SK-N-DZ (cell line): ENCODE measurements around the gene TTYH2.
"Not testable (repeated sequence)": the region's sequence is repeated elsewhere in the genome, so short reads cannot be mapped to it uniquely, and the experiment has no call there.

Experiments used
- DNase-seq: peaks from one replicate; pipeline ENCODE4 v3.0.0-alpha.2; 2015; ENCODE audit warnings: low spot score

TTYH2 gene

GRCh38 chr17:74259667-74260524 is 46.5 kb downstream of the TTYH2 start:
- DNase-seq, result no peak

- DNase-seq, result no peak
These were observed 47.1 kb downstream of the TTYH2 start for GRCh38 chr17:74260525-74260850.

GRCh38 chr17:74262601-74263000 is 49.2 kb downstream of the TTYH2 start:
- DNase-seq, result no peak

- not testable (repeated sequence) for DNase-seq
These were observed 53.7 kb downstream of the TTYH2 start for GRCh38 chr17:74267054-74267453.

GRCh38 chr17:74267579-74267978 is 54.2 kb downstream of the TTYH2 start:
- DNase-seq, result no peak

GRCh38 chr17:74267987-74268499 is 54.7 kb downstream of the TTYH2 start:
- DNase-seq, result no peak

- no peak for DNase-seq
These were observed 55.2 kb downstream of the TTYH2 start for GRCh38 chr17:74268558-74268957.

GRCh38 chr17:74270333-74270732 is 57.0 kb downstream of the TTYH2 start:
- no peak for DNase-seq

- no peak for DNase-seq
These were observed 57.9 kb downstream of the TTYH2 start for GRCh38 chr17:74271281-74271680.

GRCh38 chr17:74271901-74272561 is 58.7 kb downstream of the TTYH2 start:
- DNase-seq, result no peak

- no peak for DNase-seq
These were observed 59.4 kb downstream of the TTYH2 start for GRCh38 chr17:74272731-74273201.

GRCh38 chr17:74274060-74274708 is 60.8 kb downstream of the TTYH2 start, which contains the start of gene DNAI2:
Gene DNAI2 (plus strand): TSS chr17:74274234. CDS start chr17:74281818, 7,584 bp downstream.
- peak; percentile 40 for DNase-seq

GRCh38 chr17:74274709-74275340 is 61.5 kb downstream of the TTYH2 start:
- DNase-seq, result no peak

- no peak for DNase-seq
These were observed 62.7 kb downstream of the TTYH2 start for GRCh38 chr17:74276051-74276476.

- DNase-seq, result no peak
These were observed 63.2 kb downstream of the TTYH2 start for GRCh38 chr17:74276541-74277009.

- no peak for DNase-seq
These were observed 64.6 kb downstream of the TTYH2 start for GRCh38 chr17:74277935-74278334.

- DNase-seq, result not testable (repeated sequence)
These were observed 66.2 kb downstream of the TTYH2 start for GRCh38 chr17:74279617-74280016.

- no peak for DNase-seq
These were observed 66.7 kb downstream of the TTYH2 start for GRCh38 chr17:74280093-74280513.

GRCh38 chr17:74281799-74282198 is 68.4 kb downstream of the TTYH2 start:
- DNase-seq, result no peak

- DNase-seq, result not testable (repeated sequence)
These were observed 68.9 kb downstream of the TTYH2 start for GRCh38 chr17:74282274-74282586.

- DNase-seq, result no peak
These were observed 69.4 kb downstream of the TTYH2 start for GRCh38 chr17:74282587-74283370.
